GM06990 (cell line): ENCODE data around the gene NPIPB8.
A peak's percentile ranks its signal among the peaks of the same experiment; 100 is the strongest.
"Not testable (repeated sequence)": the region's sequence is repeated elsewhere in the genome, so short reads cannot be mapped to it uniquely, and the experiment has no call there.

Experiments
- DNase-seq: peaks from one replicate; pipeline ENCODE4 v3.0.0-alpha.2; 2011; ENCODE audit not compliant: insufficient read length; ENCODE audit errors: extremely low read depth
- H3K27me3 ChIP-seq: replicated peaks from 2 replicates; pipeline ENCODE4 v1.6.0; 2011; ENCODE audit warnings: low read length; ENCODE audit not compliant: control insufficient read depth, insufficient read depth
- H3K36me3 ChIP-seq: 2 replicates; pipeline ENCODE4 v1.5.1; 2011; ENCODE audit warnings: low read length; ENCODE audit not compliant: control insufficient read depth, insufficient read depth
- H3K4me3 ChIP-seq: replicated peaks from 2 replicates; pipeline ENCODE4 v1.5.1; 2011; ENCODE audit warnings: low read depth, mild to moderate bottlenecking, control low read depth, low read length
- TF ChIP-seq, protein P1 (sequence below): IDR thresholded peaks from 2 replicates; pipeline ENCODE4 v1.5.1; 2011; ENCODE audit warnings: low read length, control low read depth, mild to moderate bottlenecking, inconsistent platforms; ENCODE audit not compliant: insufficient read depth, poor library complexity, severe bottlenecking

The NPIPB8 gene

DNA sequence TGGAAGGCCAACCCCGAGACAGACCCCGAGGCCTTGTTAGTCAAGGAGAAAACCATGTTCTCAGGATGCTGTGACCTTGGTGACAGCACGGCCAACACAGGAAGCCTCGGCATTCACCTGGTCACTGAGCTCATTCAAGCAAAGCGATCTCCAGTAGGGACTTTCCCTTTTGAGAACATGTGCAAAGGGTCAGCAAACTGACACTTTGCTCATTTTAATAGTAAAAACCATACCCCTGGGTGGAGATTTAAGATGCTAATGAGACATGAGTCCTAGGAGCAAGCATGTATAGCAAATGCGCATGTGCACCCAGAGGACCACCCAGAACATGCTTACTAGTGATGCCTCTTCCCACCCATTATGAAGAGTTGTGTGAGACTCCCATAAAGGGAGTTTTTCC, 35.3 kb upstream of the NPIPB8 start:
- TF ChIP-seq, protein P1, sequence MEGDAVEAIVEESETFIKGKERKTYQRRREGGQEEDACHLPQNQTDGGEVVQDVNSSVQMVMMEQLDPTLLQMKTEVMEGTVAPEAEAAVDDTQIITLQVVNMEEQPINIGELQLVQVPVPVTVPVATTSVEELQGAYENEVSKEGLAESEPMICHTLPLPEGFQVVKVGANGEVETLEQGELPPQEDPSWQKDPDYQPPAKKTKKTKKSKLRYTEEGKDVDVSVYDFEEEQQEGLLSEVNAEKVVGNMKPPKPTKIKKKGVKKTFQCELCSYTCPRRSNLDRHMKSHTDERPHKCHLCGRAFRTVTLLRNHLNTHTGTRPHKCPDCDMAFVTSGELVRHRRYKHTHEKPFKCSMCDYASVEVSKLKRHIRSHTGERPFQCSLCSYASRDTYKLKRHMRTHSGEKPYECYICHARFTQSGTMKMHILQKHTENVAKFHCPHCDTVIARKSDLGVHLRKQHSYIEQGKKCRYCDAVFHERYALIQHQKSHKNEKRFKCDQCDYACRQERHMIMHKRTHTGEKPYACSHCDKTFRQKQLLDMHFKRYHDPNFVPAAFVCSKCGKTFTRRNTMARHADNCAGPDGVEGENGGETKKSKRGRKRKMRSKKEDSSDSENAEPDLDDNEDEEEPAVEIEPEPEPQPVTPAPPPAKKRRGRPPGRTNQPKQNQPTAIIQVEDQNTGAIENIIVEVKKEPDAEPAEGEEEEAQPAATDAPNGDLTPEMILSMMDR: no peak

DNA sequence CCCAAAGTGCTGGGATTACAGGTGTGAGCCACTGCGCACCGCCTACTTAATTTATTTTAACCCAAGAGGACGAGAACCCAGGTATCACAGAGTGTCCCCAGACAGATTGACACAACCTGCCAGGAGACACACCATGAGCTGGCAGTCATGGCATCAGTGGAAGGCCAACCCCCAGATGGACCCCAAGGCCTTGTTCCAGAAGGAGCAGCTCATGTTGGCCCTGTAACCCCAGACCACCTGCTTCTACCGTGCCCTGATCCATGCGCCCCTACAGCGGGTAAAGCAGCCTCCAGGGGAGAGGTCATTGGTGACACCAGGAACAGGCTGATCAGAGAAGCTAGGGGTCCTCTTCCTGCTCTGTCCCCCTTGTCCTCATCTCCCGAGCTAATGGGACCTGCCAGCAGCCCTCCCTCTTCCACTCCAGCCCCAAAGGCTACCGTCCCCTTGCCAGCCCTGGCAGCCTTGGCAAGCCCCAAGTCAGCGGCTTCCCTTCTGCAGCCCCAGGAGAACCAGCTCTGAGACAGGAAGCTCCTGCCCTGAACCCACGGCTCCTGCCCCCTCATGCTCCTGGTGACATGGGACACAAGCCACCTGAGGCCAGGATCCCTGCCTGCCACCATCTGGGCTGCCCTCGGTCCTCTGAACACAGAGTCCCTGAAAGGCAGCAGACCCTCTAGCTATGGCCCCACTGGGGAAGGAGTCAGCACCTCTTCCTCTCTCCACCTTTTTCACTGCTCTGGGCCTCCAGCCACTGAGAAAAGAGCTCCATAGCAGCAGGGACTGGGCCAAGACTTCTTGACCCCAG, 34.3 kb upstream of the NPIPB8 start:
- DNase-seq: no peak

More for the DNA sequence above, 35.3 kb upstream of the NPIPB8 start:
- DNase-seq: peak; percentile 46
- no peaks in the 10 kb centered on the region for H3K27me3 ChIP-seq
- no peaks in the 10 kb centered on the region for H3K36me3 ChIP-seq
- no peak overlapping the region for H3K4me3 ChIP-seq

DNA sequence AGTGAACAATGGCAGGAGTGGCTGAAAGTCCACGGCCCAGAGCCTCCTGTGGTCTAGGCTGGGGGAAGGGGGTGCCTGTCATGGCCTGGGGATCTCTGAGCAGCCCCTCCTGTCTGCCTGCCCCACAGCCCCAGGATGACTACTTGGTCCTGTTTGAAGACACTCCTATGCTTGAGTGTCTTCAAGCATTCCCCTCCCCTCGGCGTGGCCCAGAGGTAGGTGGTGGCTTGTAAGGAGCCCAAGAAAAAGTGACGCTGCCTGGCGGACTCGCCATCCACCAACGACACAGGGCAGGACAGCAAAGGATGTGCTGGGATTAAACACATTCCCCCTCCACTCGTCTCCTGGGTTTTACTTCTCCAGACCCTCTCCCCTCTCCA, 33.7 kb upstream of the NPIPB8 start:
- DNase-seq: no peak
- TF ChIP-seq, protein P1: no peak

More for the DNA sequence above, 34.3 kb upstream of the NPIPB8 start:
- H3K36me3 ChIP-seq: no peaks in the 10 kb centered on the region
- H3K27me3 ChIP-seq: no peaks in the 10 kb centered on the region
- TF ChIP-seq, protein P1: no peak
- no peak overlapping the region for H3K4me3 ChIP-seq

DNA sequence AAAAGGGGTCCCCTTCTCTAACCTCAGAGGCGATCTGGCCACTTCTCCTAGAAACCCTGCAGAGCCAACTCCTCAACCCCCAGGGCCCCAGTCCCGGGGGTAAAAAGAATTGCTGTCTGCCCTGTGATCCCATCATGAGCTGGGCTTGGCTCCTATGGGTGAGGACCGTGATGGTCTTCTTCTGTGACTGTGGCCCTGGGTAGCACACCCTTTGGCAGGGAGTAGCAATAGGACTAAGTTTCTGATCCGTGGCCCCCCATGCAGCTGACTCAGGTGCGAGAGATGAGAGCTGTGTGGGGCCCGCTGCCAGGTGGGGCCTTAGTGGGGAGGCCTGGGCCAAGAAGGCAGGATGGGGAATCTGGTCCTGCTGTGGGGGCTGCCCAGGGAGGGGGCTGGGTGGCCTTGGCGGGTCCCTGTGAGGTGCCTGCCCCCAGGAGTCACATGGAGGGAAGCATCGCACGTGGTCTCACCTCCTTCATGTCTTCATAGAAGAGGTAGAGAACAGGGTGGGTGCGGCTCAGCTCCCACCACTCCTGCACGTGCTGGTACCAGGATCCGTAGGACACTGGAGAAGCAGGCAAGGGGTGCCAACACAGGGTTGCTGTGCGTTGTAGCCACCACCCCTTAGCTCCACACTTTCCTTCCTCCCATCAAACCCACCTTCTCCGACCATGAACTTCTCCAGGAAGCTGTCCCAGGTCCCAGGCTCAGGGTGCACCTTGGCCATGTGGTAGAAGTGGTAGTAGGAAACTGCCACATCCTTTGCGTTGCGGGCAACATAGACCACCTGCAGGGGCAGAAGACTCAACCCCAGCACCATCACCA, 31.4 kb upstream of the NPIPB8 start:
- DNase-seq: no peak
- no peak overlapping the region for H3K4me3 ChIP-seq
- TF ChIP-seq, protein P1: no peak
- H3K27me3 ChIP-seq: no peaks in the 10 kb centered on the region
- H3K36me3 ChIP-seq: no peaks in the 10 kb centered on the region

More for the DNA sequence above, 33.7 kb upstream of the NPIPB8 start:
- no peak overlapping the region for H3K4me3 ChIP-seq
- no peaks in the 10 kb centered on the region for H3K36me3 ChIP-seq
- no peaks in the 10 kb centered on the region for H3K27me3 ChIP-seq

DNA sequence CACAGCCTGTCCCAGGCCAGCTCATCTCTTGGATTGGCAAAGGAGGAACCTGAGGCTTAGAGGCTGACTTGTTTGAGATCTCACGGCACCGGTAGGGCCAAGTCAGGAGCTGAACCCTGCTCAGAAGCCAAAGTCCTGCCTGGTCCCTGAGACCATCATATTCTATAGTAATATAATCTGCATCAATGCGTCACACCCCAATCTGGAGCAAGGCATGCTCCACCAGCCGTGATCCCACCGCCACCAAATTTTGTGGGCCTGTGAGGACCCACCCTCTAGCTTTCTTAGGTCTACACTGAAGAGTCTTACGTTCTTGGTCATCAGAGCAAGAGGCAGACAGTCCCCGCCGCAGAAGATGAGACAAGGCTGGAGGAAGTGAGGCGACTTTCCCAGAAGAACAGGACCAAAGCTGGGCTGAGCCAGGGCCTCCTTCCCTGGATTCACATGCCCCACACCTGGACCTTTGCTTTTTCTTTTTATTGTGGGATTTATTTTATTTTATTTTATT, 30.7 kb upstream of the NPIPB8 start:
- Histone ChIP-seq H3K36me3 (no peaks in the 10 kb centered on the region), H3K27me3 (no peaks in the 10 kb centered on the region), H3K4me3 (no peak overlapping the region)
- DNase-seq: no peak
- TF ChIP-seq, protein P1: no peak

DNA sequence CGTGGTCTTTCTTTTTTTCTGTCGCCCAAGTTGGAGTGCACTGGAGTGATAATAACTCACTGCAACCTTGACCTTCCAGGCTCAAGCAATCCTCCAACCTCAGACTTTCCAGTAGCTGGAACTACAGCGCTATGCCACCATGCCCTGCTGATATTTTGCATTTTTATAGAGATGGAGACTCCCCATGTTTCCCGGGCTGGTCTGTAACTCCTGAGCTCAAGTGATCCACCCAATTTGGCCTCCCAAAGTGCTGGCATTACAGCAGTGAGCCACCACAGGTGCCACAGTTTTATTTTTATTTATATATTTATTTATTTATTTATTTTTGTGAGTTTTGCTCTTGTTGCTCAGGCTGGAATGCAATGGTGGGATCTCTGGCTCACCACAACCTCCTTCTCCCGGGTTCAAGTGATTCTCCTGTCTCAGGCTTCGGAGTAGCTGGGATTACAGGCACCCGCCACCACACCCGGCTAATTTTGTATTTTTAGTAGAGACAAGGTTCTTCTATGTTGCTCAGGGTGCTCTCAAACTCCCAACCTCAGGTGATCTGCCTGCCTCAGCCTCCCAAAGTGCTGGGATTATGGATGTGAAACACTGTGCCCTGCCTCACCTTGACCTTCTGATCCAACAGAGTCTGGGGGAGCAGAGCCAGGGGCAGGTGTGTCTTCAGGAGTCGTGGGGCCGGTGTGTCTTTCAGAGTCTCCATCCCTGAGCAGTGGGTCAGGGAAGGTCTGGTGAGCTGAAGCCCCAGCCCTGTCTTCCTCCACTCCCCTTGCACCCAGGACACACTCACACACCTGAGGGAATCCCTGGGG, 30.0 kb upstream of the NPIPB8 start:
- not testable (repeated sequence) for DNase-seq, H3K4me3 ChIP-seq, H3K27me3 ChIP-seq, H3K36me3 ChIP-seq

DNA sequence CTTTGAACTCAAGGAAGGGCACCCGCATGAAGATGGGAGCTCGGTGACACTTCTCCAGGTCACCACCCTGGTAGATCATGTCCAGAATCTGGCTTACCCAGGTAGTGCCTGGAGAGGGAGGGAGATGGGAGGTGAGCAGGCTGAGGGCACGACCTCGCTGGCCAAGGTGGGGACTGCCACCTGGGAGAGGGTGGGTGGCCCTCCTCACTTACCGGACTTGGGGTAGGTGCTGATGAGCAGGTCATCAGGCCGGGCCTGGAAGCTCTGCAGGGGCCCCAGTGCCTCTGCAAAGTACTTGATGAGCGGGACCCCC, 29.4 kb upstream of the NPIPB8 start:
- not testable (repeated sequence) for DNase-seq, H3K4me3 ChIP-seq, H3K27me3 ChIP-seq, H3K36me3 ChIP-seq
